Body of pancreas (tissue), 4 donors: ENCODE data around the gene REG3G.

ENCODE experiments used
- CTCF ChIP-seq, 7 experiments: fragments of 450-650 bp in 4 of 7; fragments of 200-600 bp in 3 of 7; sonication (generic) in 3 of 7; IDR thresholded peaks; one replicate each; pipeline ENCODE4 v1.5.1; 2016 to 2019; ENCODE audit warnings: antibody characterized with exemption in 7 of 7
- POLR2A ChIP-seq, 3 donors: fragments of 450-650 bp; IDR thresholded peaks; one replicate each; pipeline ENCODE4 v1.6.1; 2016; ENCODE audit warnings: antibody characterized with exemption in 3 of 3, mild to moderate bottlenecking in 2 of 3

DNA sequence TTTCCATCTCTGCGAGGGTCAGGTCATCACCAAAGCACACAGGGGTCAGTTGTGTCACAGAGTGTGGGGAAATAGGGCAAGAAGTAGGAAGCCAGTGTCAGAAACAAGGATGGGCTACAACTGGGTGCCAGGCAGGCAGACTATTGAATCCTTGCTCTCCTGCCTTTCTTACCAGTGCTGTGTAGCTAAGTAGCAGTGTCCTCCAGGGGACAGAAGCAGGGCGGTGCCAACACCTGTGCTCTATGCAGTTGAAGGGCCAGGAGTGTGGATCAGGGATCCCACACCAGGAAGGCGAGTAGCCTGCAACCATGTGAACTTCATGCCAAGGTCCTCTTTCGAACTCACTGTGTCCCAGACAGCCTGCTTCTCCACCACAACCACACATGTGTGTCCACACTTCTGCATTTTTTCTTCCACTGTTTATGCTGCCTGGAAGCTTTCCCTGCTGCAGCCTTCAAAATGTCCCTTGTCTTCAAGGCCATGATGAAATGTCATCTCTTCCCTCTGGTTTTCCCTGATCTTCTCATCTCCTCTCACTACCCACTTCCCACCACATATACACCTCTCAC lies 25.4 kb upstream of the REG3G start:
- TF ChIP-seq CTCF (IDR thresholded peaks at IDR 0.05) = no peak
- no peak for TF ChIP-seq POLR2A (IDR thresholded peaks at IDR 0.05)
